ENCODE measurements around the gene ANAPC10. TPM values are rescaled to one million over a fixed set of nuclear protein-coding genes. Genes with fewer than 3 reads are reported as not detected.

Gene ANAPC10
- total RNA-seq, 1 experiment from 2014 or later: 38.9 TPM

GRCh38 chr4:145107126-145107525 is 9.1 kb upstream of the ANAPC10 start:
- no peak overlapping the region for H3K4me3 Mint-ChIP-seq (ENCODE audit: unreplicated experiment)
- no peaks in the 10 kb centered on the region for H3K27me3 Mint-ChIP-seq (ENCODE audit: insufficient read depth, unreplicated experiment)
- peaks cover 64% of the 10 kb centered on the region for H3K36me3 Mint-ChIP-seq (ENCODE audit: insufficient read depth, unreplicated experiment)
- ChIA-PET CTCF (interaction anchor here (0.6 kb wide), 1 partner anchor 34 kb away, joined by 4 read pairs; no protein-coding TSS in a partner anchor), POLR2A (no interaction called here)
- TF ChIP-seq CTCF (IDR thresholded peaks at IDR 0.05; ENCODE audit: unreplicated experiment): no peak
- no peak overlapping the region for H3K27ac Mint-ChIP-seq (ENCODE audit: low read depth, unreplicated experiment)
- intact Hi-C loops (cut with micrococcal nuclease): no loop called here
- no peaks in the 10 kb centered on the region for H3K4me1 Mint-ChIP-seq (ENCODE audit: insufficient read depth, unreplicated experiment)
- no peaks in the 10 kb centered on the region for H3K9me3 Mint-ChIP-seq (ENCODE audit: unreplicated experiment)
- DNase-seq (ENCODE audit: unreplicated experiment): no peak
- BruUV-seq (replicated peaks): no TSS peak

- H3K36me3 Mint-ChIP-seq (ENCODE audit: insufficient read depth, unreplicated experiment): peaks cover 28% of the 10 kb centered on the region
- ChIA-PET POLR2A (no interaction called here), CTCF (interaction anchor here (0.6 to 0.9 kb wide), 2 partner anchors 10 to 1118 kb away, joined by 3 to 4 read pairs; no protein-coding TSS in a partner anchor)
- no peaks in the 10 kb centered on the region for H3K9me3 Mint-ChIP-seq (ENCODE audit: unreplicated experiment)
- no peaks in the 10 kb centered on the region for H3K27me3 Mint-ChIP-seq (ENCODE audit: insufficient read depth, unreplicated experiment)
- BruUV-seq (replicated peaks): no TSS peak
- H3K4me1 Mint-ChIP-seq (ENCODE audit: insufficient read depth, unreplicated experiment): peaks cover 6% of the 10 kb centered on the region
- no peak overlapping the region for H3K4me3 Mint-ChIP-seq (ENCODE audit: unreplicated experiment)
- H3K27ac Mint-ChIP-seq (ENCODE audit: low read depth, unreplicated experiment): no peak overlapping the region
- DNase-seq (ENCODE audit: unreplicated experiment): no peak
- no peak for TF ChIP-seq CTCF (IDR thresholded peaks at IDR 0.05; ENCODE audit: unreplicated experiment)
- intact Hi-C loops (cut with micrococcal nuclease): no loop called here
Observed at GRCh38 chr4:145103496-145103895, 5.5 kb upstream of the ANAPC10 start.

DNA sequence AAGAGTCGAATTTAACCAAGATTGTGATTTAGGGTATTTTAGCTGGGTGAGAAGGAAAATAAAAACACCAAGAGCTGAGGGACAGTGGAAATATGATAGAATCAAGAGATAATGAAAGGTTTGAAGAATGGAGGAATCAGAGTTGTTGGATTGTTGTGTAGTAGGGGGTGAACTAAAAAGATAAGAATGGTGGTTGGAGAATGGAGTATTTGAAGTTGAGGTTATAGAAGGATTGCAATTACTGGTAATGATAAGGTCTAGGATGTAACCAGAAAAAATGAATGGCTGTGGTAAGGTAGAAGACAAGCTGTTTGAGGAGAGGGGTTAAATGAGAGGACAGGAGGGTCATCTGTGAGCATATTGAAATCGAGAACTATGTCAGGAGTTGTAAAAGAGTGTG is 4.6 kb upstream of the ANAPC10 start:
- intact Hi-C loops (cut with micrococcal nuclease): no loop called here
- POLR2A ChIA-PET: no interaction called here
- H3K27ac Mint-ChIP-seq (ENCODE audit: low read depth, unreplicated experiment): no peak overlapping the region
- no peak overlapping the region for H3K4me3 Mint-ChIP-seq (ENCODE audit: unreplicated experiment)
- no peak for DNase-seq (ENCODE audit: unreplicated experiment)
- no peak for TF ChIP-seq CTCF (IDR thresholded peaks at IDR 0.05; ENCODE audit: unreplicated experiment)
- peaks cover 23% of the 10 kb centered on the region for H3K36me3 Mint-ChIP-seq (ENCODE audit: insufficient read depth, unreplicated experiment)
- BruUV-seq (replicated peaks): no TSS peak
- no peaks in the 10 kb centered on the region for H3K9me3 Mint-ChIP-seq (ENCODE audit: unreplicated experiment)
- peaks cover 6% of the 10 kb centered on the region for H3K4me1 Mint-ChIP-seq (ENCODE audit: insufficient read depth, unreplicated experiment)
- CTCF ChIA-PET: no interaction called here
- no peaks in the 10 kb centered on the region for H3K27me3 Mint-ChIP-seq (ENCODE audit: insufficient read depth, unreplicated experiment)

GRCh38 chr4:145101091-145101490 is 3.1 kb upstream of the ANAPC10 start:
- DNase-seq (ENCODE audit: unreplicated experiment): no peak
- no peak overlapping the region for H3K4me3 Mint-ChIP-seq (ENCODE audit: unreplicated experiment)
- H3K27me3 Mint-ChIP-seq (ENCODE audit: insufficient read depth, unreplicated experiment): no peaks in the 10 kb centered on the region
- H3K4me1 Mint-ChIP-seq (ENCODE audit: insufficient read depth, unreplicated experiment): peaks cover 6% of the 10 kb centered on the region
- BruUV-seq (replicated peaks): no TSS peak
- ChIA-PET POLR2A (interaction anchor here (0.5 to 4.8 kb wide), 3 partner anchors 15 to 1780 kb away, joined by 3 to 63 read pairs (median 3); partner anchors contain the start of gene OTUD4), CTCF (interaction anchor here (0.7 to 1.1 kb wide), 2 partner anchors 10 to 39 kb away, joined by 3 to 6 read pairs; no protein-coding TSS in a partner anchor)
- no peaks in the 10 kb centered on the region for H3K9me3 Mint-ChIP-seq (ENCODE audit: unreplicated experiment)
- intact Hi-C loops (cut with micrococcal nuclease): no loop called here
- TF ChIP-seq CTCF (IDR thresholded peaks at IDR 0.05; ENCODE audit: unreplicated experiment): no peak
- H3K36me3 Mint-ChIP-seq (ENCODE audit: insufficient read depth, unreplicated experiment): peaks cover 9% of the 10 kb centered on the region
- no peak overlapping the region for H3K27ac Mint-ChIP-seq (ENCODE audit: low read depth, unreplicated experiment)
